Stimulated activated CD4-positive, alpha-beta T cell treated with anti-CD3 and anti-CD28 coated beads, Interleukin-2, amount 100 ng/mL, for 4 hours (primary cell): ENCODE results near the gene PCDHGA12.
"Not testable (repeated sequence)": the region's sequence is repeated elsewhere in the genome, so short reads cannot be mapped to it uniquely, and the experiment has no call there.

Source experiments
- DNase-seq: peaks from one replicate; pipeline ENCODE4 v3.0.0-alpha.2; 2020; ENCODE audit warnings: low read depth

PCDHGA12 gene

GRCh38 chr5:141430332-141431113, at the start of gene PCDHGA12:
Gene PCDHGA12 (plus strand): TSS chr5:141430507. CDS start chr5:141430760, 253 bp downstream.
- no peak for DNase-seq

- no peak for DNase-seq
These were observed 47.6 kb upstream of the PCDHGA12 start, which contains the start of gene PCDHGA7 for GRCh38 chr5:141382469-141383294. Gene PCDHGA7 (plus strand): TSS chr5:141382742. CDS start chr5:141382900, 158 bp downstream.

GRCh38 chr5:141383345-141383744, 47.0 kb upstream of the PCDHGA12 start:
- DNase-seq, result no peak

GRCh38 chr5:141384471-141385267, 45.6 kb upstream of the PCDHGA12 start:
- no peak for DNase-seq

- DNase-seq, result not testable (repeated sequence)
These were observed 42.6 kb upstream of the PCDHGA12 start, which contains the start of gene PCDHGB4 for GRCh38 chr5:141387557-141388311. Gene PCDHGB4 (plus strand): TSS chr5:141387698. CDS start chr5:141387885, 187 bp downstream.

GRCh38 chr5:141388661-141389060, 41.6 kb upstream of the PCDHGA12 start:
- no peak for DNase-seq

GRCh38 chr5:141389153-141390042, 40.9 kb upstream of the PCDHGA12 start:
- no peak for DNase-seq

GRCh38 chr5:141392429-141393198, 37.7 kb upstream of the PCDHGA12 start, which contains the start of gene PCDHGA8:
Gene PCDHGA8 (plus strand): TSS chr5:141392633. CDS start chr5:141392814, 181 bp downstream.
- no peak for DNase-seq

GRCh38 chr5:141393267-141393666, 37.0 kb upstream of the PCDHGA12 start:
- DNase-seq, result no peak

- not testable (repeated sequence) for DNase-seq
These were observed 35.7 kb upstream of the PCDHGA12 start for GRCh38 chr5:141394401-141395187.

- not testable (repeated sequence) for DNase-seq
These were observed 32.4 kb upstream of the PCDHGA12 start, which contains the start of gene PCDHGB5 for GRCh38 chr5:141397756-141398551. Gene PCDHGB5 (plus strand): TSS chr5:141397947. CDS start chr5:141398128, 181 bp downstream.

- DNase-seq, result no peak
These were observed 31.7 kb upstream of the PCDHGA12 start for GRCh38 chr5:141398608-141399007.

GRCh38 chr5:141399555-141400258, 30.6 kb upstream of the PCDHGA12 start:
- no peak for DNase-seq

GRCh38 chr5:141402553-141403243, 27.6 kb upstream of the PCDHGA12 start, which contains the start of gene PCDHGA9:
Gene PCDHGA9 (plus strand): TSS chr5:141402778. CDS start chr5:141402953, 175 bp downstream.
- no peak for DNase-seq

GRCh38 chr5:141403387-141403786, 26.9 kb upstream of the PCDHGA12 start:
- DNase-seq, result no peak
